ENCODE data around the gene NUCKS1. TPM values are rescaled to one million over a fixed set of nuclear protein-coding genes. Genes with fewer than 3 reads are reported as not detected.
A peak's percentile ranks its signal among the peaks of the same experiment; 100 is the strongest.

The NUCKS1 gene
- total and polyA plus RNA-seq, 2 of the 13 experiments (the other 11 are each of a cell fraction or from before 2014, with no cell fraction given): 35.5 to 117 TPM

- TF ChIP-seq FOXA3 (CRISPR knock-in tag; IDR thresholded peaks at IDR 0.05): peak; percentile 73; the same call in 1 of the 2 replicates
- peak; percentile 50; the same call in 1 of the 2 replicates for TF ChIP-seq ETV5 (CRISPR knock-in tag; IDR thresholded peaks at IDR 0.05; ENCODE audit: borderline replicate concordance)
- no peak for TF ChIP-seq CHCHD3 (CRISPR knock-in tag; IDR thresholded peaks at IDR 0.05)
- TF ChIP-seq STAT5B (CRISPR knock-in tag; IDR thresholded peaks at IDR 0.05): no peak
- TF ChIP-seq TBX2 (CRISPR knock-in tag; IDR thresholded peaks at IDR 0.05; ENCODE audit: borderline replicate concordance): peak; percentile 33; the same call in 1 of the 2 replicates
- TF ChIP-seq ZBTB20 (CRISPR knock-in tag; IDR thresholded peaks at IDR 0.05; ENCODE audit: borderline replicate concordance, low read depth): no peak
- no peak for TF ChIP-seq NBN (conservative IDR thresholded peaks at IDR 0.05)
- peak; percentile 77 for TF ChIP-seq GATAD2A (CRISPR knock-in tag; IDR thresholded peaks at IDR 0.05)
- TF ChIP-seq HMGXB4 (CRISPR knock-in tag; IDR thresholded peaks at IDR 0.05; ENCODE audit: borderline replicate concordance in 1 of 2, low read depth in 1 of 2): no peak
- no peak for TF ChIP-seq ZBTB42 (CRISPR knock-in tag; IDR thresholded peaks at IDR 0.05)
- TF ChIP-seq ZFP41 (CRISPR knock-in tag; IDR thresholded peaks at IDR 0.05; ENCODE audit: borderline replicate concordance): no peak
- TF ChIP-seq ZNF580 (CRISPR knock-in tag; IDR thresholded peaks at IDR 0.05; ENCODE audit: borderline replicate concordance, low read depth): 0 out of 2 replicates have a peak, but pooled peaks have one; percentile 19
- TF ChIP-seq ZBTB34 (CRISPR knock-in tag; IDR thresholded peaks at IDR 0.05): no peak
- TF ChIP-seq ZSCAN5A (CRISPR knock-in tag; IDR thresholded peaks at IDR 0.05; ENCODE audit: borderline replicate concordance): no peak
- TF ChIP-seq FOXP4 (CRISPR knock-in tag; IDR thresholded peaks at IDR 0.05): peak; percentile 75; the same call in 1 of the 2 replicates
- no peak for TF ChIP-seq ZKSCAN8 (CRISPR knock-in tag; IDR thresholded peaks at IDR 0.05; ENCODE audit: borderline replicate concordance)
- TF ChIP-seq ZNF33B (CRISPR knock-in tag; IDR thresholded peaks at IDR 0.05): no peak
- TF ChIP-seq NCOA1 (CRISPR knock-in tag; IDR thresholded peaks at IDR 0.05): no peak
- TF ChIP-seq ZNF563 (CRISPR knock-in tag; IDR thresholded peaks at IDR 0.05): no peak
- no peak for TF ChIP-seq ZNF598 (CRISPR knock-in tag; IDR thresholded peaks at IDR 0.05; ENCODE audit: borderline replicate concordance)
- TF ChIP-seq YY1 (IDR thresholded peaks at IDR 0.05; ENCODE audit: insufficient read depth, insufficient replicate concordance, low read depth, low read length): no peak
- 0 out of 2 replicates have a peak, but pooled peaks have one; percentile 36 for TF ChIP-seq ZNF205 (CRISPR knock-in tag; IDR thresholded peaks at IDR 0.05)
- no peak for TF ChIP-seq ZFP90 (CRISPR knock-in tag; IDR thresholded peaks at IDR 0.05; ENCODE audit: borderline replicate concordance)
- peak; percentile 17 for TF ChIP-seq SKI (IDR thresholded peaks at IDR 0.05; ENCODE audit: partially characterized antibody)
- no peak for TF ChIP-seq ATF7-NPFF (CRISPR knock-in tag; IDR thresholded peaks at IDR 0.05; ENCODE audit: low read depth)
Observed at GRCh38 chr1:205709640-205710039, 40.3 kb downstream of the NUCKS1 start (continued).

Measured in HepG2 (cell line).